Kasumi-1 (cell line): ENCODE data around the gene AK4.
A peak's percentile ranks its signal among the peaks of the same experiment; 100 is the strongest.

Experiments
- DNase-seq, 2 experiments: peaks; one replicate each; lab custom pipeline; 2025; lab: John Stamatoyannopoulos, UW

The AK4 gene

DNA sequence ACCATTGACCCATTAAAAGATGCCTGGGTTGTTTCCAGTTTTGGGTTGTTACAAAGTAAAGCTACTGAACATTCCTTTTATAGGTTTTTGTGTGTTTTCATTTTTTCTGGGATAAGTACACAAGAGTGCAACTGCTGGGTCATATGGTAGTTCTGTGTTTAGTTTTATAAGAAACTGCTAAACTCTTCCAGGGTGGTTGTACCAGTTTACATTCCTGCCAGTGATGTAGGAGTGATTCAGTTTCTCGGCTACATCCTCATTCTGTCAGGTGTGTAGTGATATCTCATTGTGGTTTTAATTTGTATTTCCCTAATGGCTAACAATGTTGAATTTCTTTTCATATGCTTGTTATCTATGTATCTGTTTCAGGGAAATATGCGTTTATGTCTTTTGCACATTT, 102.8 kb downstream of the AK4 start:
- DNase-seq: no peak

DNA sequence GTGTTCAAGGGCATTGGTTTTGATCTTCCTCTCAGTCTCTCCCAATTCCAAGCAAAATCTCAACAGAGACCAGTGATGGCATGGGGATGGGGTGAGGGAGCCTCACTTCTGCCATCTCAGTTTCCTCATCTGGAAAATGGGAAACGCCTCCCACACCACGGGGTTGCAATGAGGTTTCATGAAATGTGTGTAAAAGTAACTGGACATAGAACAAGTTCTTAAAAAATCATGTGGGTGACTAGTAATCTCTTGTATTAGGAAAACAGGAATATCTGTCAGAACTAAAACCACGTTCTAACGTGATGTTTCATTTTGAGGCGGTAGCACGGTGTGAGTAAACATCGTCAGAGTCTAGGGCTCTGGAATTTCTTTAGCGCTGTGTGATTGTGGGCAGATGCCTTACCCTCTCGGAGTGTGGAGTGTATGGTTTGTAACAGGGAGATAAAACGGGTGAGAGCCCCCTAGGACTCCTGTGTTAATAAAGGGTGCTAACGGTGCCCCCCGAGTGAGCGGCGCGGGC, 105.9 kb downstream of the AK4 start:
- DNase-seq: no peak

DNA sequence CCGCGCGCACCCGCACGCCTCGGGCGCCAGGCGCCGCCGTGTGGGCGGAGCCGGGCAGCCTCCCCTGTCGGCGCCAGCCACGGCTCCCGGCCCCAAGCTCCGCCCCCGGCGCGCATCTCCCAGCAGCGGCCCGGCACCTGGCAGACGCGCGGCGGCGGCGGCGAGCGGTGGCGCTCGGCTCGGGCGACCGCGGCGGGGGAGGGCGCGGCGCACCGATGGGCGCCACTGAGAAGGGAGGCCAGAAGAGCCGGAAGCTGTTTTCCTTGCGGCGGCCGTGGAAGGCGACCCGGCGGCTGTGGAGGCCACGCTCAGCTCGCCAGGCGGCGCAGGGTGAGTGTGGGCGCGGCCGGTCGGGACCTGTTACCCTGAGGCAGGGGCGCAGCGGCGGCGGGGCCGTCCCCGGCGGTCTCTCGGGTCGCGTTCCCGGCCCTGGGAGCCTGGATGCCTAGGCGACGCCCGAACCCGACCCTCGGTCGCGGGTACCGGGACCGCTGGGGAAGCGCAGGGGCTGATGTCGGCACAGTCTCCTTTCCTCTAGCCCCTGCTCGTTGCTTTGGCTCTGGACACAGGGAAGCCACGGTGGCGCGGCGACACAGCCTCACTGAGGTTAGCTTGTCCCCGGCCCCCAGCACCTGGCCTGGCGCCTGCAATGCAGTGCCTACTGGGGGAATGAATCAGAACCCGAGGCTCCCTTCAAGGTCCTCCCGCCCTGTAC, 106.5 kb downstream of the AK4 start:
- peak; percentile 41 to 56 for DNase-seq

DNA sequence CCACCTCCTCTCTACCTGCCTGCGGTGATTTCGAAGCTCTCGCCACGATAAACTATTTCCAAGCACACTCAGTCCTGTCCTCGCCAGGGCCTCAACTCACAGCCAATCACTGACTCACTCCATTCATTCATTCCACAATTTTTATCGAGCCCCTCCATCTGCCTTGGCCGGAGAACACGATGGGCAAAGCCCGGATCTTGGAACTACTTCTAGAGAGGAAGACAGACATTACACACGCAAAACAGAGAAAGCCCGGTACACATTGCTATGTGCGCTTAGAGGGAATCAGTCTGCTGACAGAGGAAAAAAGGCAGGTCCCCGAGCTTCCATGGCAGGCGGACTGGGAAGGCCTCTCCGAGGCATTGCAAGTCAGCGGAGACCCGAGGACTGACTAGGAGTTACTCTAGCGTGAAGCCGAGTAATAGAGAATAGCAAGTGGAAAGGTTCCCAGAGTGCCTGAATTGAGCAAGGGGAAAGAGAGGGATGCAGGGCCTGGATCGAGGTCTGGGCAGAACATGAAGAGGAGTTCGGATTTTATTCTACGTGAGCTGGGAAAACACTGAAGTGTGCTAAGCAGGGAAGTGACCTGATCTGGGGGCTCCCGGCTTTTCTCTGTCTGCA, 107.1 kb downstream of the AK4 start:
- no peak for DNase-seq

DNA sequence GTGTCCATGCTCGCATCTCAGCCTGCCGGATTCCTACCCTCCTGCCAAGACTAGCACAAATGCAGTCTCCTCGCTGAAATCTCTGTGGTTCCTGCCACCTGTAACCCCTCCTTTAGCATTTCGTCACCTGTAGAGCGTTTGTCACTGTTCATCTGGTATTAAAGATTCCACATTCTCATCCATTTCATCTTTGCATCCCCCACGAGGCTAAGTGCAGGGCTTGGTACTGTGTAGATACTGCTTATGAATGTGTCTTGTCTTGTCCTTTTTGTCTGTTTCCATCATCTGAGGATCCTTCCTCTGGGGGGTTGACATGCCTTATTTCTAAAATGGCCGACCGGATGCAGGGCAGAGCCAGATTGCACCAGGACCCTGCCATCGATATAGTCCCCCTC, 107.7 kb downstream of the AK4 start:
- DNase-seq: no peak

DNA sequence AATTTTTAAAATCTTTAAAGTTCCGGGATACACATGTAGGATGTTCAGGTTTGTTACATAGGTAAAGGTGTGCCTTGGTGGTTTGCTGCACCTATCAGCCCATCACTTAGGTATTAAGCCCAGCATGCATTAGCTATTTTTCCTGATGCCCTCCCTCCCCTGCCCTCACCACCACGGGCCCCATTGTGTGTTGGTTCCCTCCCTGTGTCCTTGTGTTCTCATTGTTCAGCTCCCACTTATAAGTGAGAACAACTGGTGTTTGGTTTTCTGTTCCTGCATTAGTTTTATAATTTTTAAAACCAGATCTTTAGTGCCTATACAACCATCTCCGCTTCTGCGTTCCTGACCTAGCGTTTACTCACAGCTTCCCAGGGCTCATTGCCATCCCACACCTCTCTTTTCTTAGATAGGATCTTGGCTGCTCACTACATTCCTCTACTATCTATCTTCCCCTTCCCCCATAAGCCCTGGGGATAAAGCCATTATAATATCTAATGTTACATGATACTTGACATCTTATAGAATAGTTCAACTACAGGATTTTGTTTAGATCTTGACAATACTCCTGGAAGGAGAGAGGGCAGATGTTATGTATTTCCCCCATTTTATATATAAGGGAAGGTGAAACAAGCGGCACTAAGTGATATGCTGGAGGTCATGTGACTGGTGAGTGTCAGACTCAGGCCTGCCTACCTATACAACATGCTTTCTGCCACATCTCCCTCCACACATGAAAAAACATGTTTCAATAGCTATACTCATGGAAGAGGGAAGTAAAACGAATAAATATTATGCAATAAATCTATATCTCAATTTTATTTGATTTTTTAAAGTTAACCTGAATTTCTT, 109.1 kb downstream of the AK4 start:
- no peak for DNase-seq

DNA sequence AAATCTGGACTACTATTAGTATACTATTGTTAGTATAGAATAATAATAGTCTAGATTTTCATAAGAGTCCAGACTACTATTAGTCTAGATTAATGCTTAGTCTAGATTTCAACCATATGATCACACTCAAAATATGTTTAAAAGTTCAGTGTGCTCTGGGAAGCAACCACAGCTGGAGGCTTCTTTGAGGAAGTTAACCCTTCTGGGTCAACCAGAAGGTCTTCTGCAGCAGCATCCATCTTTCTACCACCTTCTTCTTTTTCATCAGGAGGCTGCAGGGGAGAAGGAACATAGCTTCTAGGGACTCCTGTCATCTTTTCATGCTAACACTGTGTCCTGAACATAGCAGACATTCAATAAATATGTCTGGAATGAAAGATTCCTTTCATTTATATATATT, 110.1 kb downstream of the AK4 start:
- peak in 1 of 2 experiments; percentile 21 for DNase-seq

DNA sequence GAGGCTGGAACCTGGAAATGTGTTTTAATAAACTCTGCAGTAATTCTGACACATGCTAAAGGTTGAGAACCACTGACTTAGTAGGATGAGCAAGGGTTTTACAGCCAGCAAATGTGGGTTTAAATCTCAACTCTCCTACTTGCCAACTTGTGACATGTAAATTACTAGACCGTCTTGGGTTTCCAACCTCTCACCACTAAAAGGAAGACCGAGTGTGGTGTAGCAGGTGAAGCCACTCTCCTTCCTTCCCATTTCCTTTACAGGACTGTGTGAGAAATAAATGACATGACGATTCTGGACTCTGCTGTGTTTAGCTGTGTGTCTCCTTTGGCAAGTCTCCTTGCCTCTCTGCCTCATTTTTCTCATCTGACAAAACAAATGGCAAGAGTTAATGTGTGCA, 111.8 kb downstream of the AK4 start:
- no peak for DNase-seq

DNA sequence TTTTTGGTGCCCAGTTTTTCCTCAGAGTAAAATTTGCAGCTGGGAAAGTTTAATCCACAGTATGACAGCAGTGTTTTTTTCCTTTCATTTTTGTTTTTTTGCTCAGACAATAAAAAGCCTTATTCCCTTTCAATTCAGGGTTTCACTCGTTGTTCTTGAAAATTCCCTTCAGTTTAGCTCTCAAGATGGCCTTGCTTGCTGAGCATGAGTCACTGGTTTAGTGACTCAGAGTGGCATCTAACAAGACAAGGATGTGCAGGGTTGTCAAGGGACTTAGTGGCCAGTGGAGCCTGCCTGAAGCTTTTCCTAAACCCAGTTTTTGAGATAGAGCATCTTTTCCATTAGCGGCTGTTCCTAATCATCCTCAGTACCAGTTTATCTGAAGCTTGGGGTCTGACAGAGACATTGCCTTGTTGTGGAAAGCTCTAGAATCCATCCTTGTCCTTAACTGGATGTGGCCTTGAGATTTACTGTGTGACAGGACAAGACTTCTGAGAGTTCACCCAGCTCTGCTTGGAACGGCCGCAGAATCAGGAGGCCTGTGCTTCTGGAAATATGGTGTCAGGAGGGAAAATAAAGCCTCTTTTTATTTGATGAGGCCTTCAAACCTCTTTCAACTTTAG, 113.0 kb downstream of the AK4 start:
- no peak for DNase-seq

DNA sequence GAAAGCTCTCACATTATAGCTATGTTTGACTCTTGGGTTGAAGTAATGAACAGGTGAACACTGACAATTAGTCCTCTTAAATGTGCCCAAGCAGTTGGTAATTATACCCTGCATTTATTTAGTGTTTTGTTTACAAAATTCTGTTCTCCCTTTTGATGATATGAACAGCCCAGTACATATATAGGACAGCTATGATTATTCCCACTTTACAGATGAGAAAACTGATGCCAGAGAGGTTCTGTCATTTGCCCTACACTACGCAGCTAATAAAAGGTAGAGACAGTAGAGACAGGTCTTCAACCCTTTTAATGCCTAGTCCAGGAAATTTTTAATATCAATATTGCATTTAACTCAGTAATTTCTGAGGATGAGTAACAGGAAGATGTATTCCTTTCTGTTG, 115.3 kb downstream of the AK4 start:
- no peak for DNase-seq

DNA sequence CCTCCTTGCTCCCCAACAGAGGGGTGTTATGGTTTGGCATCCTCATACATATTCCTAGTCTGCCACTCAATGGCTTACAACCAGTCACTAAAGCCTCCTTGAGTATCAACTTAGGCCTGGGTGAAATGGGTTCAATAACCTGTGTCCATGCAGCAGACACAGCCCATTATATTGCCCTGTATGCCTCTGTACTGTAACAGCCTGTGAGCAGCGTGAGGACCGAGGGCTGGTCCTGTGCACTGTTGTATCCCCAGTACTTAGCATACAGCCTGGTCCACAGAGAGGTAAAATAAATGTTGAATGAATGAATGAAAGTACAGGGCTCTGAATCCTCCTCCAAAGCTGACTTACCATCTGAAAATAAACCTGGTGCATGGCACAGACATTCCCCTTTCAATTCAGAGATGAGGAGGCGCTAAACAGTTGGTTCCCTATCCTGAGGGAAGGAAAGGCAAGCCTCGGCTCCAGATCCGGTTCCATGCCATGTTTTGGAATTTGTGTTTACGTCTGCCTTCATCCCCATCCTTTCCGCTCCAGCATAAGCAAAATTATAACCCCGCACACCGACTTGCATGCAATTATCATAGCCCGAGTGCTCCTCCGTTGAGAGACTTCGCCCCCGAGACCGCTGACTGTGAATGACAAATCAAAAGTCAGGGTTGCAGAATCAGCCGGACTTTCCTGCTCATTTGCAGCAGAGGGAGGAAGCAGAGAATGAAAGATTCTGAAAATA, 116.4 kb downstream of the AK4 start:
- no peak for DNase-seq

DNA sequence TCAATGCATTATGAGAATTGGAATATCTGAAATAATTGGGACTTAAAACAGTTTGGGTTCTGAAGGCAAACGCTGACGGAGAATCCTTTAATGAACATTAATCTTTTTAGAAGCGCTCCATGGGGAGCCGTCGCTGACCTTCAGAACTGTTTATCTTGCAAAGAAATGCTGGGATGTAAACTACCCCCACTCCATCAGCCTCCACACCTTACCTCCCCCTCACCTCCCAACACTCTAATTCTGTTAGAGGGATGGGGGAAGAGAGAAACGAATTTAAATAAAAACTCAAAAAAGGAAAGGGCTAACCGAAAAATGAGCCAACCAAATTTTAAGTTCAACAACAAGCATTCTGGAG, 117.3 kb downstream of the AK4 start:
- DNase-seq: no peak

DNA sequence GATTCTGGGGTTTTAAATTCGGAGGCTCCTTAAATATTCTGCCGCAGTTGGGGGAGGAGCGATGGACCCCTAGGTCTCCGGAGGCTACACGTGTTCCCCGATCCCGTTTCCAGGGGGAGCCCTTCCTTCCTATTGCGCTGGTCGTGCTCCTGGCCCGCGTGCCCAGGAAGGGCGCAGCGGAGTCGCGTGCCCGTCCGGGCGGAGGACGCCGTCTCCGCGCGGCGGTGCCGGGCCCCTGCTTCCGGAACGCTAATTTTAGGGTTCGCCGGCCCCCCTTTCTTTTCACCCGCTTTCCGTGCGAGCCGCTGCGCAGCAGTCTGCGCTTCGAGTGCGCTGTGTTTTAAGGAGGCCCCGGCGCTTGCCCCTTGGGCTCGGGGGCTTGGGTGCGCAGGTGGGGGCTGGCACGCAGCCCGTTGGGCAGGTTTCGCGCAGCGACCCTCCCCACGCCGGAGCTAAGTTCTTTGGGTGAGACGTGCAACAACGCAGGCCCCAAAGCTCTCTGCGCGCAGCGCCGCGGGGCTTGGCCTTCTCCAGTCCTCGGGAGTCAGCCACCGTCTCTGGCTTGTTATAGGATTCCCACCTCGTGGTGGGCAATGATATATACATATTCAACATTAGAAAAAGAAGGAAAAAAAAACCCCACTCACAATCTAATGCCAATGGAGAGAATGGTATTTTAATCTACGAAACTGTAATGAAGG, 117.8 kb downstream of the AK4 start:
- DNase-seq: peak; percentile 36 to 50

DNA sequence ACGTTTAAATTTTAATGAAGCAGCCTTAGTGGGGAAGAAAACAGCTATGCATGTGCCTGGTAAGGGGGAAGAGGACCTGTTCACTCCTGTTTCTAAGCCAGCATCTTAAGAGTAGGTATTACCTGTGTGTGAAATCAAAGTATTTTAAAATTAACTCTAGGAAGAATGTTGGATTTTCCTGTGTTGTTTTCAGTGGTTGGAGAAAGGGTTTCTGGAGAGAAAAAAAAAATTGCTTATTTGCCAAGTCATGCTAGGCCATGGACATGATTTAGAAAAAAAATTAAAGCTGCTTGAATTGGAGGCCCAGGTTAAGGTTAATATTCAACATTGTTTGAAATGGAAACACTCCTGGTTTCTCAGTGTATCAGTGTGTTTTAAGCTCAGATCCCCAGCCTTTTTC, 118.5 kb downstream of the AK4 start:
- DNase-seq: no peak

DNA sequence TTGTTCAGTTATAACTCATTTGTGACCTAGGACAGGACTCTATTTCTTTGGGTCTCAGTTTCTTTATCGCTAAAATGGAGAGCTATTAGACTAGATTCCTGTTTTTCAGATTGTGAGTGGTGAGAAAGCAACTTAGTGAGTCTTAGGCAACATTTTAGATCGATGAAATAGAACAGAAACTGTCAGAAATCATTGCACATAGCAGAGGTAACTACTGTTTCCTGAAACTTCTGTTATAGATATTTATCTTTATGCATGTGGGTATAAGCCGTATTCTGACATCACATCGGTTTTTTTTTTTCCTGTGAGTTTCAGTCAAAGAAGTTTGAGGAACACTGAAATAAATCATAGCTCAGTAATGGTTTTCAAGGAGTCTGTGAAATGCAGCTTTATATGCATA, 119.3 kb downstream of the AK4 start:
- DNase-seq: no peak

DNA sequence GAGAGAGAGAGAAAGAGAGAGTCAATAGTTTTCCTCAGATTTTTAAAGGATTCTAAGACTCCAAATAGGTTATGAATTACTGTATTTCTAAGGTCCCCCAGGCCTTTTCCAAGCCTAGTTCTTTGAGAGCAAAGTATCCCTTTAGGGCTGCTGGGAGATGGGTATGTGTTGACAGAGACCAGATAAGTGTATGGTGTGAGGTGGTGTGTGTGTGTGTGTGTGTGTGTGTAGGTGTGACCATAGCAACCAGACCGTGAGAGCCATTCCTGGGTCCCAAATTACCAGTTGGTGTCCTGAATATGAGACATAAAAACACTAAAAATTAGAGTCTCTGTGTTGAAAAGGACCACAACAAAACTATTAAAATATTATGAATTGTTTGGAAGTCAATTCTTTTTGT, 119.7 kb downstream of the AK4 start:
- DNase-seq: no peak

DNA sequence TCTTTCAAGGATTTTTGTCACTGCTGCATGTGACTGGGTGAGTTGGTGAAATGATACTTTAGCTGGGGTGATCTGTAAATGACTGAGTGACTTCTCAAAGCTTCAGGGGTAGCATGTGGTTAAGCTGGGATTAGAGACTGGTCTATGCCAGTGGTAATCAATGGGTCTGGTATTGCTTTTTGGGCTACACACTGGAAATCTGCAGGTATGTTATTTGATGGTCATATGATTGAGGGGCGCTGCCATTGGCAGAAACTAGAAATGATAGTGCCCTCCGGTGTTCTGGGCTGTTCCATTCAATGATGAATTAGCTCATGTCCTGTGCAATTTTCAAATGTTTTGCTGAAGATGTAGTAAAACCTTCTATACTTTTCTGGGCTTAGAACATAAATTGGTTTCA, 121.6 kb downstream of the AK4 start:
- DNase-seq: no peak

DNA sequence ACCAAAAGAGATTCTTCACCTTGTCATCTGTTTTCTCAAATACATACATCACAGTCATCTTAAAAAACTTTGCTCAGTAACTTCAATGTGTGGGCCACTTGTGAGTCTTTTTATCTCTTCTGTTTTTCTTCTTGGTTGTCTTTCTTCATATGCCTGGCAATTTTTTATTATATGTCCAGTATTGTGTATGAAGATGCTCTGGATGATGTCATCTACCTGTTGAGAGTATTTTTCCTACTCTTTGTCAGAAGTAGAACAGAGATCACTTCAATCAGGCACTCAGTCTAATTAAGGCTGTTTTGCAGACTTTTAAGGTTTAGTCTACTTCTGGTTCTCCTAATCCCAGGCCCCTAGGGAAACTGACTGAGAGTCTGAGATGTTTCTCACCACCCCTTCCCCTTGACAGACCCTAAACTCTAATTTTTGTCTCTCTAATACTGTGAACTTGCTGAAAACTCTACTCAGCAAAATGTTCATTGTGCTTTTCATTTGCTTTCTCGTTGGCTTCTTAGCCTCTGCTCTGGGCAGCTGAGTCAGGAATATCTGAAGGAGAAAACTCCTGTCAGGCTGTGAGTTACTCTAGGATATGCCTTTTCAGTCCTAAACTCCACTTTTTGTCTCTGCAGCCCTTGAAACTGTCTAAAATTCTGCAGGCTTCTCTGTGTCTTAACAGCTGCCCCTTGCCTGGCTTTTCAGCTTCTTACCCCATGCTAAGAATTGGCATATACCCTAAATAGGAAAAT, 128.4 kb downstream of the AK4 start:
- DNase-seq: no peak

DNA sequence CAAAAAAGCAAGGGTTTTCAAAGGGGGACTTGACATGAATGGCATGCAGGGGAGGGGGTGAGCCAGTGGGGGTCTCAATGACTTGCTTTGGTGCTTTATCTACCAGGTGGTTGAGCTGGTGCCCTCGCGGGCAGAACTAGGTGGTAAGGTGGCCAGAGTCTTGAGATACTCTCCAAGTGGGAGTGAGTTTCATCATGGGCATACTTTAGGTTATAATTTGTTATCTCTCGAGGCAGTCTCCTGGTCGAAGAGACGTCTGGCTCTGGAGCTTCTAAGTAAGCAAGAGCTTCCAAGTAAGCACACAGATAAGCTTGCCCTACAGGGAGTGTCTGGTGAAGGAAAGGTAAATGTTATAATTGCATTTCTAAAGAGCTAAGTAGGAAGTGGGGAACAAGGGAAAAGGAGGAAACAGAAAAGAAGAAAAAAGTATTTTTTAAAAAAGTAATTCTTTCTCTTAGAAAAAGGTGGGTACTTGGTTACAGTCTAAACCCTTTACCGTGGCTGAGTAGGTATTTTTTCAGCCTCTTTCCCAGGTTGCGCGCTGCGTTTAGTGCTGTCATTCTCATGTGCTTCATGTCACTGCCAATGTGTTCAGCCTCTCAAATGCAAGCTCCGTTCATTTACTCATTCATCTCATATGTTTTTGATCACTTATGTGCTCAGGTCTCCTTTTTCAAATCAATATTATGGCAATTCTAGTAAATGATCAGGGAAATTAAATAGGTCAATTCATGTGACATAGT, 129.8 kb downstream of the AK4 start:
- no peak for DNase-seq
